ENCODE results near the gene KNG1. TPM values are rescaled to one million over a fixed set of nuclear protein-coding genes. Genes with fewer than 3 reads are reported as not detected.
"Not testable (repeated sequence)": the region's sequence is repeated elsewhere in the genome, so short reads cannot be mapped to it uniquely, and the experiment has no call there.

Gene KNG1
- total and polyA plus RNA-seq, 2 of the 8 experiments (the other 6 are each of a cell fraction or from before 2014, with no cell fraction given): 0.05 TPM; not detected in 1

GRCh38 chr3:186686475-186686874, 30.7 kb upstream of the KNG1 start:
- H3K4me2 ChIP-seq (ENCODE audit: insufficient read depth in 1 of 2, low read depth in 2 of 2, low read length in 2 of 2); H3K27me3 ChIP-seq (replicated peaks in 1 of 4; ENCODE audit: control insufficient read depth in 3 of 4, extremely low read depth in 1 of 4, insufficient read depth in 3 of 4, low read length in 3 of 4); H2BK5ac ChIP-seq (ENCODE audit: low read depth, low read length); H3K4ac ChIP-seq (replicated peaks; ENCODE audit: insufficient read length, low read depth, low read length); H3K56ac ChIP-seq (replicated peaks; ENCODE audit: insufficient read length, low read depth, low read length); H3K23me2 ChIP-seq (ENCODE audit: low read depth, low read length); H4K91ac ChIP-seq (replicated peaks; ENCODE audit: insufficient read length, low read length); H3K36me3 ChIP-seq (ENCODE audit: control insufficient read depth in 2 of 4, insufficient read depth in 4 of 4, low read length in 3 of 4); H3K9ac ChIP-seq (replicated peaks in 1 of 4; ENCODE audit: extremely low read depth in 1 of 4, low read depth in 3 of 4, low read length in 3 of 4); H3K18ac ChIP-seq (ENCODE audit: extremely low read depth, low read length); H4K5ac ChIP-seq (ENCODE audit: insufficient read length, low read depth, low read length); H3K27ac ChIP-seq (ENCODE audit: low read depth, low read length); H4K8ac ChIP-seq (ENCODE audit: extremely low read depth, insufficient read depth, low read length); H2BK15ac ChIP-seq (ENCODE audit: low read length); H3K79me1 ChIP-seq (ENCODE audit: low read depth, low read length); H2BK20ac ChIP-seq (ENCODE audit: low read length); H3K4me1 ChIP-seq (replicated peaks in 1 of 4; ENCODE audit: control insufficient read depth in 3 of 4, insufficient read depth in 4 of 4, low read length in 3 of 4); H2AFZ ChIP-seq (ENCODE audit: low read length); H4K20me1 ChIP-seq (replicated peaks in 1 of 2; ENCODE audit: control insufficient read depth in 1 of 2, insufficient read depth in 2 of 2, low read length in 2 of 2); FAIRE-seq; H2AK5ac ChIP-seq (ENCODE audit: low read depth, low read length); H3K14ac ChIP-seq (ENCODE audit: insufficient read length); H2BK12ac ChIP-seq (ENCODE audit: low read depth, low read length); DNase-seq (ENCODE audit: low read depth in 1 of 2, low spot score in 2 of 2); POLR2A ChIA-PET (ENCODE audit: partially characterized antibody); H2BK120ac ChIP-seq (replicated peaks; ENCODE audit: low read depth, low read length); H3K23ac ChIP-seq (ENCODE audit: insufficient read length); H3K4me3 ChIP-seq (ENCODE audit: extremely low read depth in 1 of 4, insufficient read depth in 2 of 4, low read depth in 3 of 4, low read length in 4 of 4); H3K79me2 ChIP-seq (ENCODE audit: control insufficient read depth in 1 of 2, insufficient read depth in 2 of 2, low read length in 2 of 2): not testable (repeated sequence)
- CTCF ChIA-PET (ENCODE audit: partially characterized antibody): interaction anchor here (0.9 kb wide), 1 partner anchor 69 kb away, joined by 3 read pairs; no protein-coding TSS in a partner anchor
- H3K9me3 ChIP-seq (ENCODE audit: insufficient read depth in 2 of 2, low read depth in 1 of 2, low read length in 1 of 2): peaks cover 6 to 12% of the 10 kb centered on the region in 2 experiments; a peak in 2 of 4 replicates
- WGBS, 2 experiments (ENCODE audit: extremely low coverage in 1 of 2, insufficient coverage in 1 of 2, insufficient read length in 1 of 2, insufficient replicate concordance in 2 of 2, low coverage in 1 of 2, low lambda C conversion rate in 2 of 2, missing lambda C conversion rate in 1 of 2): 96% methylated on average over 2 of the region's 2 CpGs; no CpG with 5 or more reads in 1 of the 2 experiments

All from H1 (cell line).